ENCODE data around the gene PURB.

DNA sequence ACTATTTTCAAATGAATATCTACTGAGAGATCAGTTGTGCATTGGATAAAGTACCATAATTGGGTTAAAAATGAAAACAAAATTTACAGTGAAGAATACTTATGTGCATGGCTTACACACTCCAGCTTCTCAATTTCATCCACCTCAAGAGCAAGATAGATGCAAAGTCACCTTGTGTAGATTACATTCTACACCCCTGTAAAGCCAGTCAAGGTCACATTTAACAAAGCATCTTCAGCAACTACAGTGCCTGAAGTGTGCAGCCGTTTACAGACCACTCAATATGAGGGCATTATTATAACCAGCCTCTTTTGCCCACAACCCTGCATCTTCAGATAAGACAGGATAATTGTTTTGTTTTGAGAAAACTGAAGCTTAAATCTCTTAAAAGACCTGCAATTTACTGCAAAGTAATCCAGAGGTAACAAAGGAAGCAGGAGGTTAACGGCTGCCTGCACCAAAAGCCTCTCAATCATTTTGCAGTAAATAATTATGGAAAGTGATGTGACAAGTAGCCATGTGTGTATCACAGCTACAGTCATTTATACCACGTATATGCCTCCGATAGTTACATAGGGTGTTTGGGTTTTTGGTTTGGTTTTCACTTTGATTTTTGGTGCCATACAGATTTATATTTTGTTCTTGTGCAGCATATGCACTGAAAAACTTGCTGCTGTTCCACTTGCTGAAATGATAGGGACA lies 4.9 kb downstream of the PURB start:
- TF ChIP-seq, protein P1, sequence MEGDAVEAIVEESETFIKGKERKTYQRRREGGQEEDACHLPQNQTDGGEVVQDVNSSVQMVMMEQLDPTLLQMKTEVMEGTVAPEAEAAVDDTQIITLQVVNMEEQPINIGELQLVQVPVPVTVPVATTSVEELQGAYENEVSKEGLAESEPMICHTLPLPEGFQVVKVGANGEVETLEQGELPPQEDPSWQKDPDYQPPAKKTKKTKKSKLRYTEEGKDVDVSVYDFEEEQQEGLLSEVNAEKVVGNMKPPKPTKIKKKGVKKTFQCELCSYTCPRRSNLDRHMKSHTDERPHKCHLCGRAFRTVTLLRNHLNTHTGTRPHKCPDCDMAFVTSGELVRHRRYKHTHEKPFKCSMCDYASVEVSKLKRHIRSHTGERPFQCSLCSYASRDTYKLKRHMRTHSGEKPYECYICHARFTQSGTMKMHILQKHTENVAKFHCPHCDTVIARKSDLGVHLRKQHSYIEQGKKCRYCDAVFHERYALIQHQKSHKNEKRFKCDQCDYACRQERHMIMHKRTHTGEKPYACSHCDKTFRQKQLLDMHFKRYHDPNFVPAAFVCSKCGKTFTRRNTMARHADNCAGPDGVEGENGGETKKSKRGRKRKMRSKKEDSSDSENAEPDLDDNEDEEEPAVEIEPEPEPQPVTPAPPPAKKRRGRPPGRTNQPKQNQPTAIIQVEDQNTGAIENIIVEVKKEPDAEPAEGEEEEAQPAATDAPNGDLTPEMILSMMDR (IDR thresholded peaks at IDR 0.05): no peak
- no peak for TF ChIP-seq POLR2A (IDR thresholded peaks at IDR 0.05)
